ENCODE data around the gene LCE1A.

Gene LCE1A

DNA sequence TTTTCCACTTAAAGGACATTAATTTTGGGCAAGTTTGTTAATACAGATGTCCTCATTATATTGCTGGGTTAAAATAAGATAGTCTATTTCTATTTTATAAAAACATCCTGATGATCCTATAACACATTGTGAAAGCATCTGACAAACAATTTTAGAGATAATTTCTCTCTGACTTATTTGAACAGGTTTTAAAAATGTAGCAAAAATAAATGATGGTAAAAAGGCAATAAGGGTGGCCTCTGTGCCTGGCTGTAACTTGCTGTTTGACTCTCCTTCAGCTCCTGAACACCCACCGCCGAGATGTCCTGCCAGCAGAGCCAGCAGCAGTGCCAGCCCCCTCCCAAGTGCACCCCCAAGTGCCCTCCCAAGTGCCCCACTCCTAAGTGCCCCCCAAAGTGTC is at the start of gene LCE1A:
Gene LCE1A (plus strand): TSS at position 301 of the 400 bp plus-strand sequence. CDS start 0 bp downstream, at position 301.
- DNase-seq (ENCODE audit: low read depth), result no peak

DNA sequence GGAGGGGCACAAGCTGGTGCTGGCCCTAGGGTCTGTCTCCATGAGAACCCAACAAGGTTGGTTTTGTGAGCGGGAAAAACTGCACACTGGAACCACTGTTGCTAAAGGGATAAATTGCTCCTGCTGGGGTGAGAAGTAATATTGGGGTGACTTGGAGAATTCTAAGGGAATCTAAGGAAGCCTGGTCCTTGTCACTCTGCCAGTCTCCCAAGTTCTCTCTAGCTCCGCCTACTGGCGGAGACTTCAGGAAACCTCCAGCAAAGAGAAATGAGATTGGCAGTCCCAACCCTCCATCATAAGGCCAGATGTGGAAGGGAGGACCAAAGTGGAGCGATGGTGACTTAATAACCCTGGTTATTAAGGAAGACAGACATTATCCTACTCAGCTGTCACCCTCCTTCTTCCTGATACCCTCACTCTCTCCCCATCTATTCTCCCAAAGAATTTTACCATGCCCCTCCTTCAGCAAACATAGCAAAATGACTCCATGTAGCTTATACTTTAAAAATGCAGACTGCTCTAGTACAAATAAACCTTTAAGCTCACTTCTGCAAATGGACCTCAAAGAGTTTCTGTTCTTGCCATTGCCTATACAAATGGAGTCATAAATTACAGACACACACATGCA is 49.6 kb upstream of the LCE1A start:
- no peak for DNase-seq (ENCODE audit: low read depth)

GRCh38 chr1:152783095-152783494 is 44.2 kb upstream of the LCE1A start:
- DNase-seq (ENCODE audit: low read depth), result no peak

DNA sequence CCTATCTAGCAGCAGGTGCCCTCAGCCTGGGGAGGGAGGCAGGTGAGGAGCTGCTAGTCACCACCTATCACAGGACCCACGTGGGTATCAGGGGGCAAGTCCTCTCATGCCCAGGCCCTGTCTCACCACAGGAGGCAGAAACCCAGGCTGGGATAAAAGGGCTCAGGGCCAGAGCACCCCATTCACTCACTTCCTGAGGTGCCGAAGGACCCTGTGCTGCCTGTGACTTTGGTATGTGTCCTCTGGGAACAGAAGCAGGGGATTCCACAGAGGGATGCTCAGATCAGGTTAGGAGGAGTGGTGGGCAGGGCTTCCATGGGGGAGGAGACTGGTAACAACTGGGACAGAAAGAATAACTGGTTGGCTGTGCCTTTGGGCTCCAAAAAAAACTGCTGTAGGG is 41.2 kb upstream of the LCE1A start, which contains the start of gene LCE1E:
Gene LCE1E (plus strand): TSS at position 181 of the 400 bp plus-strand sequence. CDS start 1,043 bp downstream, outside the sequence.
- no peak for DNase-seq (ENCODE audit: low read depth)

- DNase-seq (ENCODE audit: low read depth), result no peak
Measured at GRCh38 chr1:152795686-152796085, 31.6 kb upstream of the LCE1A start.

DNA sequence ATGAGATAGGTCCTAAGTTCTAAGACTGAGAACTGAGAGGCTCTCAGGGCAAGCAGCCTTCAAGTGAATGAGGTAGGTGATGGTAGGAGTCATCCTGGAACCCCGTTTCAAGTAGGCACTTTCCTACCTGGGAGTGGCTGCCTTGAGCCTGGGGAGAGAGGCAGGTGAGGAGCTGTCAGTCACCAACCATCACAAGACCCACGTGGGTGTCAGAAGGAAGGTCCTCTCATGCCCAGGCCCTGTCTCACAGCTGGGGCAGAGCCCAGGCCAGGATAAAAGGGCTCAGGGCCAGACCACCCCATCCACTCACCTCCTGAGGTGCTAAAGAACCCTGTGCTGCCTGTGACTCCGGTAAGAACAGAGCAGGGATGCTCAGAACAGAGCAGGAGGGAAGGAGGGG is 30.9 kb upstream of the LCE1A start, which contains the start of gene LCE1D:
Gene LCE1D (plus strand): TSS at position 301 of the 400 bp plus-strand sequence. CDS start 1,074 bp downstream, outside the sequence.
- no peak for DNase-seq (ENCODE audit: low read depth)

DNA sequence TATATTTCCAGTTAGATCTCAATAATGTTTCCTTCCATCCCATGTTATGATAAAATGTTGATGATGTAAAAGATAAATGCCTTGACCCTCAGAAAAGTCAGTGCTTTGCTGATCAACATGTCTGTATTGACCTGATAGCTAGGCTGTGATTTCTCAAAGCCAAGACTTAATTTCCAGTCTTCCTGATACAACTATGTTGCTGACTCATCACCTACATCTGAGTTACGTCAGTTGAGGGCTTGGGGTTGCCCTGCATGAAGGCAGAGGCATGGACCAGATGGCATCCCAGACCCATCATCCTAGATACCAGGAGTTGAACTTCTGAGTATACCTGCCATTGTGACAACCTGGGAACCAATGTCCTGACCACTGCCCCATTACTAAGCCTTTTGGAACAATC is 25.9 kb upstream of the LCE1A start:
- no peak for DNase-seq (ENCODE audit: low read depth)

DNA sequence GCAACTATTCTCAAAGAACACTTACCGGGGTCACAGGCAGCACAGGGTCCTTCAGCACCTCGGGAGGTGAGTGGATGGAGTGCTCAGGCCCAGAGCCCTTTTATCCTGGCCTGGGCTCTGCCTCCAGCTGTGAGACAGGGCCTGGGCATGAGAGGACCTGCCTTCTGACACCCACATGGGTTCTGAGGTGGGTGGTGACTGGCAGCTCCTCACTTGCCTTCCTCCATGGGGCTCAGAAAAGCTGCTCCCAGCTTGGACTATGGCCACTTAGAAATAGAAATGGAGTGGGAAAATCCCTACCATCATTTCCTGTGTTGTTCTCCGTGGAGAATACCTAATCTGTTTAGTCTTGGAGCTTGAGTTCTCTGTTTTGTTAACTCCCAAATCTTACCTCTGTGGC is 20.7 kb upstream of the LCE1A start, which contains the start of gene LCE1C:
Gene LCE1C (minus strand): TSS at position 76 of the 400 bp plus-strand sequence. CDS start 1,173 bp downstream, outside the sequence.
- DNase-seq (ENCODE audit: low read depth), result no peak

- DNase-seq (ENCODE audit: low read depth), result no peak
Measured at GRCh38 chr1:152811050-152811449, 16.2 kb upstream of the LCE1A start.

DNA sequence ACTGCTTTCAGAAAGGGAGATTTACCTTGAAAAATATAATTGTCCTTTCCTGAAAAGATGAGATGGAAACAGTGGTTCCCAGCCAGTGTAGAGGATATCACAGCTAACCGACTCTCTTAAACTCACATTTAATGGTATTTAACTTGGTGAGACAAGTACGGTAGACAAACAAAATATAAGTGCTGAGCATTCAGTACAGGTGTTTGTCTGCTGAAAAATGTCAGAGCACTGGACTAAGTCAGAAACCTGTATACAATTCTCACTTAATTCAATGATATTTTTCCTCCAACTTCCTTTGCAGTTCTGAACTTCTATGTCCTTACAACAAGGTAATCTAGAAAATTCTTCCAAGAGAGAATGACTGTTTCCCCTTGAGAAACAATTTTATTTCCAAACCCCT is 15.6 kb upstream of the LCE1A start, which contains the start of gene LCE1B:
Gene LCE1B (plus strand): TSS at position 301 of the 400 bp plus-strand sequence. CDS start 476 bp downstream, outside the sequence.
- no peak for DNase-seq (ENCODE audit: low read depth)

DNA sequence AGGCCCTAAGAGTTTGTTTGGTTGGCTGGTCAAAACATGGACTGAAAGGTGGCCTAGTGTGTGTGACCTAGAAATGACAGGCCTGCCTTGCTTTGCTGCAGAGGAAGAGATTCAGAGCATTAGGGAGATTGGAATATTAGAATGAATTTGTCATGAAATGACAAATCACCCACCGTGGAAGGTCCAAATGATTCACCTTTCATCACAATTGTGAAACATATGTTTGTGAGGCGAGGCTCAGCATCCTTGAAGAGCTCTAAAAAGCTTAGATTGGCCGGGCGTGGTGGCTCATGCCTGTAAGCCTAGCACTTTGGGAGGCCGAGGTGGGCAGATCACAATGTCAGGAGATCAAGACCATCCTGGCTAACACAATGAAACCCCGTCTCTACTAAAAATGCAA is 10.0 kb upstream of the LCE1A start:
- no peak for DNase-seq (ENCODE audit: low read depth)

DNA sequence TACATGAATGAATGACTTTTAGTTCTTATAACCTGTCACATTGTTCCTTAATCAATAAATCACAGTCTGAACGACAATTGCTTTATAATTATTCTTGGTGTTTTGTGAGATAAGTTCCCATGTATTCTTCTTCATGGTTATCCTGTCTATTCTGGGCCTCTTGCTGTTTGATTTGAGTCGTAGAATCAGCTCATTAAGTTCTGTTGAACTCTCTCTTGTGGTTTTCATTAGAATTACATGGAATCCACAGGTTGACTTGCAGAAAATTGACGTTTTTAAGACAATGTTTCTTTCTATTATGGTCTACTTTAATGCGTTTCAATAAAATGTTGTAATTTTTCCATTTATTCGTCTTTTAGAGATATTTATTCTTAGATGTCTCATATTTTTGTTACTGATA is 4.0 kb upstream of the LCE1A start:
- no peak for DNase-seq (ENCODE audit: low read depth)

DNA sequence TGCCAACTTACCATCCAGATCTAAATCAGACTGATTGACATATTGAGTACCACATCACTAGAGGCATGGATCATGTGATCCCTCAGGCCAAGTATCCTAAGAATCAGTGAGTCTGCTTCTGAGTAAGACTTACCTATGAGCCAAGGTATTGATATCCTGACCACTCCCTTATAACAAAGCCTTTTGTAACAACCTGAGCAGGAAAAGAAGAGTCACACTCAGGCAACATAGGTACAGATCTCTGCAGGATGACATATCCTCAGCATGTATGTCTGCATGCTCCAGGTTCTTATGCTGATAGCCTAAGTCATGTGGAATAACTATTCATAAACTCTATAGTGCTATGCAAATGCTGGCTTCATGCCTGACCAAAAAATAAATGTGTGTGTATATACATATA is 2.3 kb upstream of the LCE1A start:
- DNase-seq (ENCODE audit: low read depth), result no peak

- DNase-seq (ENCODE audit: low read depth), result no peak
Measured at GRCh38 chr1:152836870-152837269, 9.6 kb downstream of the LCE1A start.

DNA sequence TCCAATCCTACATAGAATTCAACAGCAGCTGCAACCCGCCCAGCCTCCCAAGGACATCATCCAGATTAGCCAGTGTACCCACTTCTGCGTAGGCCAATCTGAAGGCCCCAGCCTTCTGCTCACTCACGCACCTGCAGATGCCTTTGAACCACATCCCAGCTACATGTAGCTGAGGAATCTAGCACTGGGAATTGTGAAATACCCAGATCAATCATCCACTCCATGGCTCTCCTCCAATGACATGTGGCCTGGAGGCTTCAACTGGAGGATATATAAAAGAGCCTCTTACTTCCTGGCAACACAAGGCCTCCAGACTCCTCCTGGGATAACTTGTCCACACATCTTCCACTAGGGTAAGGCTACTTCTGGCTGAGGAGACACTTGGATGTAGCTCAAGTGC is 15.3 kb downstream of the LCE1A start, which contains the start of gene LCE6A:
Gene LCE6A (plus strand): TSS at position 301 of the 400 bp plus-strand sequence. CDS start 665 bp downstream, outside the sequence.
- DNase-seq (ENCODE audit: low read depth), result no peak

GRCh38 chr1:152855661-152856060 is 28.4 kb downstream of the LCE1A start:
- no peak for DNase-seq (ENCODE audit: low read depth)

DNA sequence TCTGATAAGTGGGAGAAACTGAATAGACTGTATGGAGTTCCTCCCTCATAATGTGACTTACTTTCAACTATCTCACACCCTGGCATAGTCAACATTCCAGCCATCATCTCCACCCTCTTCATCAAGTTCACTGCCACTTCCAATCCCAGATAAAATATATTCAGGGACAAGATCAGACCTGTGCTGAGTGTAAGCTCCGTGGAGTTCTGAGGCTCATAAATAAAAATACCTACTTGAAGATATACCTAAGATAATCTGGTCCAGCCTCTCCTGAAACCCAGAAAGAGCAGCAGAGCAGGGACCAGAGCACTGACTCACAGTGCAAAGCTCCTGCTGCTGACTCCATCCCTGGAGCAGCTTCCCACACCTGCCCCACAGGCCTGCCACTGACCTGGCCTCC is 30.8 kb downstream of the LCE1A start:
- DNase-seq (ENCODE audit: low read depth), result no peak

DNA sequence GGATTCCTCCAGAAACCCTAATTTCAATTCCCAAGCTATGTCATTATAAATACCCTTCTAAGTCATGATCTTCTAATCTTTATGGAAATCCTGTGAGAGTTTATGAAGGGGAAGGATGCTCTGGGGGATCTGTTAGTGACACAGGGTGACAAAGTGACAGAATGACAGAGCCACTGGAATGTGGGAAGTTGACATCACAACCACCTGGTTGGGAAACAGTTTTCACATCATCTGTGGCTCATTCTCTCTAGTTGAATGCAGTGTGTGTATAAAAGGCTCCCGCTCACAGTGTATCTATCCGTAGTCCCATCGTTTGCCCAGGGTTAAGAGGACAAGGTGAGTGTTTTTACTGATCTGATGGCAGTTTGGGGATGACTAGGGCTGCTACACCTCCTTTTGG is 32.4 kb downstream of the LCE1A start, which contains the start of gene LCE7A:
Gene LCE7A (plus strand): TSS at position 301 of the 400 bp plus-strand sequence. CDS start 702 bp downstream, outside the sequence.
- no peak for DNase-seq (ENCODE audit: low read depth)

GRCh38 chr1:152860129-152860528 is 32.9 kb downstream of the LCE1A start:
- DNase-seq (ENCODE audit: low read depth), result no peak

GRCh38 chr1:152861374-152861773 is 34.1 kb downstream of the LCE1A start:
- DNase-seq (ENCODE audit: low read depth), result no peak

GRCh38 chr1:152864443-152864842 is 37.2 kb downstream of the LCE1A start:
- no peak for DNase-seq (ENCODE audit: low read depth)

- no peak for DNase-seq (ENCODE audit: low read depth)
Measured at GRCh38 chr1:152866321-152866720, 39.0 kb downstream of the LCE1A start.

DNA sequence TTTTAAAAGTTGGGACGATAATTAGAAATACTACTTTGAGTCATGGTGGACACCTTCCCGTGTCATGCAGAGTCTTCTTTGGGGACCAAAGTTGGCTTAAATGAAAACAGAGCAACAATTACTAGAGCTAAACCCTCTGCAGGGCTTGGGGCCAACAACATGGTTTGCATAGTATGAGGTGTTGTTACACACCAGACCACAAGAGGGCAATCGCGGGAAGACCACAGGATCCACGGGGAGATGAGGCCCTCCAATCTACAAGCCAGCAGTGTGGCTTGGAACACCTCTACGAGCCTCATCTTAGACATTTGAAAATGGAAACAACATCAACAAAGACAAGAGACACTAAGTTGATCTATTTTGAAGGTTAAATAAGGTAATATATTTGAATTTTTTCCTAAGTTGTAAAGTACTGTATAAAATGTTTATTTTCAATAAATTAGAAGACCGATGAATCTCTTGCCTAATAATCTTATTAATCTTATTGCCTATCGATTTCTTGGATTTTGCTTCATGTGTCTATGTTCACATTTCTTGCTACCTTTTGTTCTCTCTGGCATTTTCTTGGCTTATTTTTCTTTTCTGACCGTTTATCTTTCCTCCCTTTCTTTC is 42.6 kb downstream of the LCE1A start:
- peak; percentile 51 for DNase-seq (ENCODE audit: low read depth)

Data from stromal cell of bone marrow (primary cell).